GM18517 (cell line): ENCODE measurements around the gene BCL2L15.

ENCODE experiments used
- ATAC-seq: cut with Tn5 transposase; IDR thresholded peaks from one replicate; pipeline ENCODE4 v1.9.1; 2021; ENCODE audit warnings: mild to moderate bottlenecking, moderate library complexity; ENCODE audit not compliant: unreplicated experiment

Gene BCL2L15

DNA sequence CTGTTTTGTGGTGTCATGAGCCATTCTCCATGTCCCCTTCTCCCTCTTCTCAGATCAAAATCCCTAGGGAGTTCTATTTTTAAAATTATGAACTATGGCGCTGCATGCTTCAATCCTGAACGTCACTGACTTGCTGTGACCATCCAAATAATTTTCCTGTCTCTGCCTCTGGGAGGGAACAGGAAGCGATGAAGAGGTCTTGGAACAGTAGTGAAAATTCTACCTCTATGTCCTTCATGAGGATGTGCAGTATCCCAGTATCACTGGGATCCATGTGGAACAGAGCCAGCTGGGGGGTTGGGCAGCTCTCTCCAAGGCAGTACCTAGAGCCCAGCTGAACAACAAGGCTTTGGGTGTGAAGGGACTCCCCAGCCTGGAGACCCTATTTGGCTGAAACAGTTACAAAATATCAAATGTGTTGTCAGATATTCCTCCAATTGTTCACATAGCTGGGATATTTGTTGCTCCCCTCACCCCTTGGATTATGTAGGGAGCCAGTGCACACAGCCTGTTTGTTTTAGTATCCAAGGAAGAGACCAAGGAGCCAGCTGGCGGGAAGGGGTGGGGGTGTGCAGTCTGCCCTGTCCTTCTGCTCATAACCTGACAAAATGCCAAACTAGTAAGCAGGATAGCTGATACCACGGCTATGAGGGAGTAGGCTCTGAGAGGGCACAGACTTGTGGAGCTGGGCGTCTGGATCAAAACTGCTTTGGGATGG lies 25.4 kb upstream of the BCL2L15 start:
- no peak for ATAC-seq

GRCh38 chr1:113905435-113905861 lies 18.1 kb upstream of the BCL2L15 start:
- no peak for ATAC-seq

- ATAC-seq, result peak; percentile 89
Measured at GRCh38 chr1:113904674-113905434, 17.5 kb upstream of the BCL2L15 start, which contains the start of the genes AP4B1 and DCLRE1B. Gene AP4B1 (minus strand): TSS chr1:113904799. CDS start chr1:113904717, 82 bp downstream. Gene DCLRE1B (plus strand): TSS chr1:113905326. CDS start chr1:113905587, 261 bp downstream.

DNA sequence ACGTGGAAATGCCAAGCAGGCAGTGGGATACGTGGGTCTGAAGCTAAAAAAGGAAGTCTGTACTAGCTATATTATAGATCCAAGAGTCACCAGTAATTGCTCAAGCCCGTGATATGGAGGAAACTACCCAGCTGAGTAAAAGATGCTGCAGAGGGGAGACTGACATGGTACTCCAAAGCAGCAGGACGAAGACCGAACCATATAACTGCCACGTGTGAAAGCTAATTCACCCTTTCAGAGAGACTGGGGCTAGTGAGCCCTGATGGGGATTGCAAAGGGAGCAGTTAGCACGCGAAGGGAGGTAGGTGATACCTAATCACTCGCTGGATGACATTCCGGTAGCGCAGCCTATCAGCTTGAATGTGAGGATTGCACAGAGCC lies 16.9 kb upstream of the BCL2L15 start:
- ATAC-seq, result peak; percentile 37

- ATAC-seq, result no peak
Measured at GRCh38 chr1:113903501-113904292, 16.3 kb upstream of the BCL2L15 start.

GRCh38 chr1:113901191-113901590 lies 13.8 kb upstream of the BCL2L15 start:
- no peak for ATAC-seq

DNA sequence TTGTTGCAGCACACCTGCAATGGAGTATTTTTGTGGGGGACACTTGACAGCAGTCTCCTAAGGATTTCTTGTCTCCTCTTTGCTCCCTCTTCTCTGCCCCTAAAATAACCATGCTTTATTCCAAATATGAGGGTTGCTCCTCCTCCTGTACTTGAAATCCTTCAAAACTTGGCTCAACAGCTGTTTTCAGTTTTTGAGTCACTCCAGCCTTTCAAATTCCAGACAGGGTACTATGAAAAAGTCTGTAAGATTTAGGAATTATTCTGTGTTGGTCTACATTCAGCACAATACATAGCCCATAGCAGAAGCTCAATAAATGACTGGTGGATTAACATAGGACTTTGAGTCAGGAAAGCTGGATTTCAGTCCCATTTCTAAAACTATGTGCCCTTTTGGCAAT lies 11.7 kb upstream of the BCL2L15 start:
- no peak for ATAC-seq

- ATAC-seq, result no peak
Measured at GRCh38 chr1:113898241-113898814, 10.9 kb upstream of the BCL2L15 start.

DNA sequence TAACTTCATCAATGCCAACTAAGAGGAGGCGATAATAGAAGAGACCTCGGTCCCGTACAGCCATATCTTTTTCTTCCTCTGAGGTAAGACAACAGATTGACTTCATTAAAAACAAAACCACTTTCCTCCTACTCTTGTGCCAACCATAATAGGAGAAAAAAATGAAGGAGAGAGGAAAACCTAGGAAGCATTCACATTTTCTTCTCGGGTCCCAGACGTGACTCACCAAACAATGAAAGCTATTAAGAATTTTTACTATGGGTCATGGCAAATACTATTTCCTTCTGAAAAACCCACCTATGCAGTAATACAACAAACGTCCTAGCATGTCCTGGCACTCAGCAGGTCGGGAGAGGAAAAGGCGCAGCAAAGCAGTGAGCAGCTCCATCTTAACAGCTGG lies 8.6 kb upstream of the BCL2L15 start:
- no peak for ATAC-seq

DNA sequence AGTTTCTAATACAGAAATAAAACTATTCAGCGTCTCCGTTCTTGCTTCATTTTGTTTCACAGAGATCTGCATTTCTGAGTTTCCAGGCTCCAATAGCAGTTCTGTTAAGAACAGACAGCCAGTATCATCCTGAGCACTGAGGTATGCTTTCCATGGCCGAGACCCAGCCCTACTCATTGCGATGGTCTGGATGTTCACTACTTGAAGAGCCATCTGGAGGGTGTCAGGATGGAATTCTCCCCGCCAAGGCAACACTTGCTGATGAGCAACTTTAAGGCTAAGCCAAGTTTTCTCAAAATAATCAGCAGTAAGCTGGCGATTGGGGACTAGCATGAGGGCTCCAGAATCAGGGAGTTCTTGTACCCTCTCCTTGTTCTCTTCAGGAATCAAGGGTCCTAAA lies 7.7 kb upstream of the BCL2L15 start:
- no peak for ATAC-seq

- ATAC-seq, result no peak
Measured at GRCh38 chr1:113893267-113893666, 5.9 kb upstream of the BCL2L15 start.

DNA sequence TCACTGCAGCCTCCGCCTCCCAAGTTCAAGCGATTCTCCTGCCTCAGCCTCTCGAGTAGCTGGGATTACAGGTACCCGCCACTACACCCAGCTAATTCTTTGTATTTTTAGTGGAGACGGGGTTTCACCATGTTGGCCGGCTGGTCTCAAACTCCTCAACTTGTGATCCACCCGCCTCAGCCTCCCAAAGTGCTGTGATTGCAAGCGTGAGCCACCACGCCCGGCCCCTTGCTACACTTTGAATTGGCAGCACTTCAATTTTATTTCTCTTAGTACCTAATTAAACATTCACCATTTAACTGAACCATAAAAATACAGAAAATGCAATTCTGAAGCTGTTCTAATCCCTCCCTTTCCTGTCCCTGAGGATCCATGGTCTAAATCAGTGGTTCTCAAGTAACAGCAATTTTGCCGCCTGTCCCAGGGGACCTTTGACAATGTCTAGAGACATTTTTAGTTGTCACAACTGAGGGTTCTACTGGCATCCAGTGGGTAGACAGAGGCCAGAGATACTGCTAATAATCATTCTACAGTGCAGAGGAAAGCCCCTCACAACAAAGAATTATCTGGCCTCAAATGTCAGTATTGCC lies 4.3 kb upstream of the BCL2L15 start:
- ATAC-seq, result no peak

- ATAC-seq, result no peak
Measured at GRCh38 chr1:113890816-113891215, 3.4 kb upstream of the BCL2L15 start.

DNA sequence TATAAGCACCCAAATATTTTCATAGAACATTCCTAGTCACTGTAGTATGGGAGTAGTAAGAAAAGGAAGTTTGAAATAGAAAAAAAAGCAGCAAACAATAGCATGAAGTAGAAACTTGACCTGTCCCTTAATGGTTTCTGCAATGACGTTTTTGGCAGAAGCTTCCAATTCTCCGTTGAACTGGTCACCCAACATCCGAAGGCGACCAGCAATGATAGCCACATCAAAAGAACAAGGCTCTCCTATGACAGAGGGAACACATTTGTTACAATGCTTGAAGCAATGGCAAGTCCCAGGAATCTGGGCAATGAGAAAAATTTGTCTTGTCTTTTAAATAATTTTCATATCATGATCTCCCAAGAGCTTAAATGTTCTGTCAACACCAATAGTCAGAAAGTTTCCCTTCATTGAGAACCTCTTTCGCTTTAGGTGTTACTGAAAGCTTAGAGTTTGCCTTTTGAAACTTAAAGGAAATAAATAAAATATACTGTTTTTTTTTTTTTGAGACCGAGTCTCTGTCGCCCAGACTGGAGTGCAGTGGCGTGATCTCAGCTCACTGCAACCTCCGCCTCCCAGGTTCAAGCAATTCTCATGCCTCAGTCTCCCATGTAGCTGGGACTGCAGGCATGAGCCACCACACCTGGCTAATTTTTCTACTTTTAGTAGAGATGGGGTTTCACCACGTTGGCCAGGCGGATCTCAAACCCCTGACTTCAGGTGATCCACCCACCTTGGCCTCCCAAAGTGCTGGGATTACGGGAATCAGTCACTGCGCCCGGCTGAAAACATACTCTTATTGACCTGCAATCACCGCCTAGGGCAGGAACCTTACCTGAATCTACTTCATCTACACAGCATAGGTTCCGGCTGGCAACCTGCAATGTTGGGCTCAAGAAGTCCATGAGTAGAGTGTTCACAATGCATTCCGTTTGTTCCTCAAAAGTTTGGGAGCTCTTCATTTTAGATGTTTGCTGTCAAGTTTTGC lies 672 bp downstream of the BCL2L15 start:
- ATAC-seq, result no peak

DNA sequence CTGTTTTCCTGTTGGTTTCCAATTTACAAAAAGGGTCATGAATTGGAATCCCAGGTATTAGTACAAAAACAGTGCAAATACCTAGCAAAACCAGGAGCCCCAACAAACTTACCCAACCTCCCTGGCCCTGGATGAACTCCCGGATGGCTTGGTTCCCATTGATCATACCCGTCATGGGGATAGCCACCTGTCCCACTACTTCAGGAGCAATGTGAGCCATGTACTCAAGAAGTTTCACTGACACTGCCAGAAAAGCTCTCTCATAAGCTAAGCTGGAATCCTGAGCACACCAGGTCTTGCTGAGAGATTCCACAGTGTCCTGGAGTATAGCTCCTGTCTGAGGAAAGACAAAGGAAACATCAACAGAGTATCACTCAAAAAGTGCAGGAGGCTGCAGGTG lies 5.7 kb downstream of the BCL2L15 start:
- ATAC-seq, result no peak

DNA sequence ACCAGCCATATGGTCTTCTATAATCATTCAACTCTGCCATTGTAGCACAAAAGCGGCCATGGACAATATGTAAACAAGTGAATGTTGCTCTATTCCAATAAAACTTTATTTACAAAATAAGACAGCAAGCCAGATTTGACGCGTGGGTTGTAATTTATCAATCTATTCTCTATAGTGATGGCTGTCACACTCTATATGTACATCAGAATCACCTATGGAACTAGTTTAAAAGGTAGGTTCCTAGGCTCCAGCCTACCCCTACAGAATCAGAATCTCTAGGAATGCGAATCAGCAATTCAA lies 7.7 kb downstream of the BCL2L15 start:
- no peak for ATAC-seq

DNA sequence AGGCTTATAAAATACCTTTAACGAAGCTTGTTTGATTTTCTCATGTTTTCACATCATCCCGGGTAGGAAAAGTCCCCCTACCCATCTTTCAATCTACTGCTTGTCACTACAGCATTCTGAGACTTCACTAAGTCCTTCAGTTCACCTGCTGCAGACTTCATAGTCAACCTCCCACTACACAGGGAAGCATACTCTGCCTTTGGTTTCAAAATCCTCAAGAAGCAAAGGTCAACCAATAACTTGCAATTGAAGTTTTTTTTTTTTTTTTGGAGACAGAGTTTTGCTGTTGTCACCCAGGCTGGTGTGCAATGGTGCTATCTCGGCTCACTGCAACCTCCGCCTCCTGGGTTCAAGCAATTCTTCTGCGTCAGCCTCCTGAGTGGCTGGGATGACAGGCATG lies 11.2 kb downstream of the BCL2L15 start:
- ATAC-seq, result no peak

- peak; percentile 44 for ATAC-seq
Measured at GRCh38 chr1:113875714-113876113, 11.7 kb downstream of the BCL2L15 start.

GRCh38 chr1:113874012-113874879 lies 13.1 kb downstream of the BCL2L15 start:
- no peak for ATAC-seq
